GM12865 (cell line): ENCODE results near the gene APOM.
A peak's percentile ranks its signal among the peaks of the same experiment; 100 is the strongest.

Experiments
- DNase-seq: peaks from one replicate; pipeline ENCODE4 v3.0.0; 2010; ENCODE audit warnings: low read depth
- H3K4me3 ChIP-seq: 2 replicates; pipeline ENCODE4 v1.5.1; 2011; ENCODE audit warnings: mild to moderate bottlenecking, low read depth, low read length, control low read depth
- TF ChIP-seq, protein P1 (sequence below): IDR thresholded peaks from 2 replicates; pipeline ENCODE4 v1.5.1; 2011; ENCODE audit warnings: low read length, control low read depth, low read depth, inconsistent platforms; ENCODE audit not compliant: insufficient read depth; ENCODE audit errors: missing control alignments

Gene APOM

DNA sequence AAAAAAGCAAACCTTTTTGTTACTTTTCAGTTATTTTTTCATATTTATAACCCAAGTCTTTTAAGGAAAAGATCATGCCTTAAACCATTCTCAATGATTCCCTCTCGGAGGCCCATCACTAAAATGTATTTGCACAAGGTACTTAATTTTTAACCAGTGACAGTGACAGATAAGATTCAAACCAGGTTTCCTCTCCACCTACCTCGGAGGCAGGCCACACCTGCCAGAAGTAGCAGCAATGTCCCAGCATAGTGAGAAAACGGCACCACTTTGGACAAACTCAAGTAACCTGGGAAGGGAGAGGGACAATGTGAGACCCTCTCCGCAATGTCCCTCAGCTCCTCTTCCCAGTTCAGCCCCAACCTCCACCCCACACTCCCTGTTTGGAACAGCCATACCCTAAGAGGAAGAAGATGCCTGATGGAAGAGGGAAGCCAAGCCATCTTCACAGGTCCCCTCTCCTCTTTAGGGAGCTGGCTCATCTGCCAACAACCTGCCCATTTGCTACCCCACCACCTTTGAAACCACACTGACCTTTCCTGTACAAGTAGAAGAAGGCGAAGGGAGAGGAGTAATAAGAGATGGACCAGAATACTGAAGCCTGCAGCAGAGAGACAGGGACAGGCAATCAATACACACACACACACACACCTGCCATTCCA, 45.2 kb downstream of the APOM start:
- DNase-seq: no peak
- no peak overlapping the region for H3K4me3 ChIP-seq
- TF ChIP-seq, protein P1, sequence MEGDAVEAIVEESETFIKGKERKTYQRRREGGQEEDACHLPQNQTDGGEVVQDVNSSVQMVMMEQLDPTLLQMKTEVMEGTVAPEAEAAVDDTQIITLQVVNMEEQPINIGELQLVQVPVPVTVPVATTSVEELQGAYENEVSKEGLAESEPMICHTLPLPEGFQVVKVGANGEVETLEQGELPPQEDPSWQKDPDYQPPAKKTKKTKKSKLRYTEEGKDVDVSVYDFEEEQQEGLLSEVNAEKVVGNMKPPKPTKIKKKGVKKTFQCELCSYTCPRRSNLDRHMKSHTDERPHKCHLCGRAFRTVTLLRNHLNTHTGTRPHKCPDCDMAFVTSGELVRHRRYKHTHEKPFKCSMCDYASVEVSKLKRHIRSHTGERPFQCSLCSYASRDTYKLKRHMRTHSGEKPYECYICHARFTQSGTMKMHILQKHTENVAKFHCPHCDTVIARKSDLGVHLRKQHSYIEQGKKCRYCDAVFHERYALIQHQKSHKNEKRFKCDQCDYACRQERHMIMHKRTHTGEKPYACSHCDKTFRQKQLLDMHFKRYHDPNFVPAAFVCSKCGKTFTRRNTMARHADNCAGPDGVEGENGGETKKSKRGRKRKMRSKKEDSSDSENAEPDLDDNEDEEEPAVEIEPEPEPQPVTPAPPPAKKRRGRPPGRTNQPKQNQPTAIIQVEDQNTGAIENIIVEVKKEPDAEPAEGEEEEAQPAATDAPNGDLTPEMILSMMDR: no peak

- TF ChIP-seq, protein P1: no peak
- peak overlapping the region; percentile 85 for H3K4me3 ChIP-seq
- no peak for DNase-seq
These were observed 46.1 kb downstream of the APOM start for GRCh38 chr6:31701666-31702404.

DNA sequence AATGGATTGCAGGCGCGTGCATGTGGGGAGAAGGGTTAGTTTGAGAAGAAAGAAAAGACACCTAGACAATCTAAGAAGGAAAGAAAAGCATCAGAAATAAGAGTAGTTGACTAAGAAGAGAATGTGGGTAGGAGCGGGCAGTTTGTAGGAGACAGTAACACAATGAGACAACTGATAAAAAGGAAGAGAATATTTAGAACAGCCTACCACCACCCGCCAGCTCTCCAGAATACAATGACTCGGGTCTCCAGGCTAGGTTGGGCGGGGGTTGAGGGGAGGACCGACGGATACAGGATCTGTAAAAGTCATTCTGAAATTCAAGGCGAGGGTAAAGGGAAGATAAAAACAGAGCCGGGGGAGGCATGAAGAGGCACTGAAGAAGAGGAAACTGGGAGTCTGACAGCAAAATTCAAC, 46.7 kb downstream of the APOM start:
- peak overlapping the region; percentile 85 for H3K4me3 ChIP-seq
- no peak for DNase-seq
- TF ChIP-seq, protein P1: no peak

DNA sequence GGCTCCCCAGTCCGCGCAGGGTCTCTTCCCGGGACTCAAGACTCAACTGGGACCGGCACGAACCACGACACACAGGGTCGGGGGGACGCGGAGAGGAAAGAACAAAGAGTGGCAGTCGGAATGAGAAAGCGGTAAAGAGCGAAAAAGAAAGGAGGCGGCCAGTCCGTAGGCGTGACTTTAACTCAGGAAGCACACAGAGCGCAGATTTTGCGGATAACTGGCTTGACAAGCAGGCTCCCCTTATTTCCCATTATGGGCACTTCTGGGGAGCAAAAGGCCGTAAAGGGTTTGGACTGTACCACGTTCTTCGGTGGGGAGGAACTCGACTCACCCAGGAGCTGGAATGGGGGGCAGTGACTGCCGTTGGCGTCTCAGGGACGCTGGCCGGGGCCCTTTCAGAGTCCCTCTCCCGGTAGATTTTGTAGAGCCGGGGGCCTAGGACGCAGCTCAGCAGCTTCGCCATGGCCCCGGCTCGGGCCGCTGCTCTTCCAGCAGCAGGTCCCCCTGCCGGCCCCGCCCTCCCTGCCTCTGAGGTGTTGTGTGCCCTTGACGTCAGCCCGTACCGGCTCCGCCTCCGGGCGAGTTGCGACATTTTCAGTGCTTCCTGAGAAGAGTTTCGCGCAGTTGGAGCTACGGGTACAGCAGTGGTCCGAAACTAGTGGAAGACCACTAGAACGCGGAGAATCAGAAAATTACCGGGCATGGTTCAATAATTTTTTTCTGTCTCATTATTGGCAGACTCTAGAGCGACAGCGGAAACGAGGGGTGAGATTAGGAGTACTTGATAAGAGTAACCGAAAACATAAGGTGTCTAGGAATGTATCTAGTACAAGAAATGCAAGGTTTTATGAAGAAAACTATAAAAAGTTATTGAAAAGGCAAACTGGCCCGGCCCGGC, 47.4 kb downstream of the APOM start, which contains the start of gene ABHD16A:
ABHD16A (minus strand) TSS at position 506 of the 898 bp plus-strand sequence; CDS start at position 463, 43 bp downstream.
- H3K4me3 ChIP-seq: peak within 1 kb of the TSS; percentile 85
- TF ChIP-seq, protein P1: no peak
- DNase-seq: peak; percentile 99

GRCh38 chr6:31705931-31706330, 50.2 kb downstream of the APOM start:
- DNase-seq: no peak
- TF ChIP-seq, protein P1: no peak
- H3K4me3 ChIP-seq: no peak overlapping the region

GRCh38 chr6:31706599-31706998, 50.9 kb downstream of the APOM start, which contains the start of gene LY6G6F:
LY6G6F (plus strand) TSS chr6:31706866; CDS start chr6:31706907, 41 bp downstream.
- no peak within 1 kb of the TSS for H3K4me3 ChIP-seq
- DNase-seq: no peak
- TF ChIP-seq, protein P1: no peak
